PFSK-1 (cell line): ENCODE results near the gene PRDM16.

Source experiments
- FOXP2 ChIP-seq: optimal IDR thresholded peaks from 2 replicates; pipeline ENCODE3; 2011; ENCODE audit warnings: borderline replicate concordance, control low read depth, inconsistent platforms; ENCODE audit not compliant: insufficient read depth; ENCODE audit errors: extremely low read length, extremely low read depth
- POLR2AphosphoS5 ChIP-seq: IDR thresholded peaks from 2 replicates; pipeline ENCODE4 v1.6.1; 2012; ENCODE audit warnings: low read depth, mild to moderate bottlenecking, control low read depth, low read length, moderate library complexity
- SIN3A ChIP-seq: IDR thresholded peaks from 2 replicates; pipeline ENCODE4 v1.6.1; 2012; ENCODE audit warnings: mild to moderate bottlenecking, low read length, moderate library complexity, borderline replicate concordance; ENCODE audit not compliant: insufficient read depth
- TAF1 ChIP-seq: IDR thresholded peaks from 2 replicates; pipeline ENCODE4 v1.6.1; 2012; ENCODE audit warnings: low read length, control low read depth, borderline replicate concordance; ENCODE audit not compliant: insufficient read depth
- TF ChIP-seq, protein P1 (sequence below), 2 experiments: IDR thresholded peaks; 2 replicates each; pipeline versions ENCODE4 v1.6.1 to v1.8.0; 2011 to 2012; ENCODE audit warnings: low read depth in 2 of 2, low read length in 2 of 2, control low read depth in 1 of 2, inconsistent platforms in 1 of 2, mild to moderate bottlenecking in 1 of 2, moderate library complexity in 1 of 2; ENCODE audit not compliant: insufficient read depth in 1 of 2

PRDM16 gene

DNA sequence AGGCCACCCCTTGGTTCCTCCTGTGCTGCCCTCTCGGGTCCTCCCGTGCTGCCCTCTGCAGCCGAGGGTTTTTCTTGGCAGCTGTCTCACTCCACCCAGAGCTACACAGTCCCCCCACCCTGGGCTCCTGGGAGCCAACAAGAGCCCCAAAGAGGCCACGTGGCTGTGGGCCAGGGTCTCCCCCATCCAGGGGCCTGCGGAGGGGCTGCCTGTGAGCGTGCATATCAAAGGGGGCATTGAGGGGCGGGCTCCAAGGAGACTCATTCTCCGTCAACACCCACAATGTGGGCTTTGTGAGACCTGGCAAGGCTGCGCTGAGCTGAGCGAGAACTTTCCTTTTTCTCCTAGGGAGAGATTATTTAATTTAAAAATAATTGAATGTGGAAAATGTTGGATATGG, 276.8 kb downstream of the PRDM16 start:
- TF ChIP-seq, protein P1, sequence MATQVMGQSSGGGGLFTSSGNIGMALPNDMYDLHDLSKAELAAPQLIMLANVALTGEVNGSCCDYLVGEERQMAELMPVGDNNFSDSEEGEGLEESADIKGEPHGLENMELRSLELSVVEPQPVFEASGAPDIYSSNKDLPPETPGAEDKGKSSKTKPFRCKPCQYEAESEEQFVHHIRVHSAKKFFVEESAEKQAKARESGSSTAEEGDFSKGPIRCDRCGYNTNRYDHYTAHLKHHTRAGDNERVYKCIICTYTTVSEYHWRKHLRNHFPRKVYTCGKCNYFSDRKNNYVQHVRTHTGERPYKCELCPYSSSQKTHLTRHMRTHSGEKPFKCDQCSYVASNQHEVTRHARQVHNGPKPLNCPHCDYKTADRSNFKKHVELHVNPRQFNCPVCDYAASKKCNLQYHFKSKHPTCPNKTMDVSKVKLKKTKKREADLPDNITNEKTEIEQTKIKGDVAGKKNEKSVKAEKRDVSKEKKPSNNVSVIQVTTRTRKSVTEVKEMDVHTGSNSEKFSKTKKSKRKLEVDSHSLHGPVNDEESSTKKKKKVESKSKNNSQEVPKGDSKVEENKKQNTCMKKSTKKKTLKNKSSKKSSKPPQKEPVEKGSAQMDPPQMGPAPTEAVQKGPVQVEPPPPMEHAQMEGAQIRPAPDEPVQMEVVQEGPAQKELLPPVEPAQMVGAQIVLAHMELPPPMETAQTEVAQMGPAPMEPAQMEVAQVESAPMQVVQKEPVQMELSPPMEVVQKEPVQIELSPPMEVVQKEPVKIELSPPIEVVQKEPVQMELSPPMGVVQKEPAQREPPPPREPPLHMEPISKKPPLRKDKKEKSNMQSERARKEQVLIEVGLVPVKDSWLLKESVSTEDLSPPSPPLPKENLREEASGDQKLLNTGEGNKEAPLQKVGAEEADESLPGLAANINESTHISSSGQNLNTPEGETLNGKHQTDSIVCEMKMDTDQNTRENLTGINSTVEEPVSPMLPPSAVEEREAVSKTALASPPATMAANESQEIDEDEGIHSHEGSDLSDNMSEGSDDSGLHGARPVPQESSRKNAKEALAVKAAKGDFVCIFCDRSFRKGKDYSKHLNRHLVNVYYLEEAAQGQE (IDR thresholded peaks at IDR 0.05; ENCODE audit: insufficient read depth in 1 of 2, low read depth in 2 of 2, low read length in 2 of 2): no peak
- no peak for TF ChIP-seq FOXP2

DNA sequence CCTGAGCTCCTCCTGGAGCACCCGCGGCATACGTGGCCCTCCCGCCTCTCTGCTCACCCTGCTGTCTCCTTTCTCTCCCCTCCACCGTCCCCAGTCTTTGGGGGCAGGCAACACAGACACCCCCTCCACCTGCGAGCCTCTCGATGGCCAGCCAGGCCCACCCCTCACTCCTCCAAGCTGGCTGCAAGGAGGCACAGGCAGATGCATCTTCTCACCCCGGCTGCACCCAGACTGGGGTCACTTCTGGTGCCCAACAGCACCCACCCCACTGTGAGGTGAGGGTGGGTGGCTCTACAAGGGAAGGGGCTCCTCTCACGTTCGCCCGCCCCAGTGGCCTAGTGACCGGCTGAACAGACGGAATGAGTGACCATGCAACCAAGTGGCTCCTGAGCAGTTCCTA, 277.5 kb downstream of the PRDM16 start:
- no peak for TF ChIP-seq SIN3A
- no peak for TF ChIP-seq TAF1
- no peak for TF ChIP-seq POLR2AphosphoS5
- no peak for TF ChIP-seq FOXP2
- TF ChIP-seq, protein P1 (IDR thresholded peaks at IDR 0.05; ENCODE audit: insufficient read depth in 1 of 2, low read depth in 2 of 2, low read length in 2 of 2): no peak

DNA sequence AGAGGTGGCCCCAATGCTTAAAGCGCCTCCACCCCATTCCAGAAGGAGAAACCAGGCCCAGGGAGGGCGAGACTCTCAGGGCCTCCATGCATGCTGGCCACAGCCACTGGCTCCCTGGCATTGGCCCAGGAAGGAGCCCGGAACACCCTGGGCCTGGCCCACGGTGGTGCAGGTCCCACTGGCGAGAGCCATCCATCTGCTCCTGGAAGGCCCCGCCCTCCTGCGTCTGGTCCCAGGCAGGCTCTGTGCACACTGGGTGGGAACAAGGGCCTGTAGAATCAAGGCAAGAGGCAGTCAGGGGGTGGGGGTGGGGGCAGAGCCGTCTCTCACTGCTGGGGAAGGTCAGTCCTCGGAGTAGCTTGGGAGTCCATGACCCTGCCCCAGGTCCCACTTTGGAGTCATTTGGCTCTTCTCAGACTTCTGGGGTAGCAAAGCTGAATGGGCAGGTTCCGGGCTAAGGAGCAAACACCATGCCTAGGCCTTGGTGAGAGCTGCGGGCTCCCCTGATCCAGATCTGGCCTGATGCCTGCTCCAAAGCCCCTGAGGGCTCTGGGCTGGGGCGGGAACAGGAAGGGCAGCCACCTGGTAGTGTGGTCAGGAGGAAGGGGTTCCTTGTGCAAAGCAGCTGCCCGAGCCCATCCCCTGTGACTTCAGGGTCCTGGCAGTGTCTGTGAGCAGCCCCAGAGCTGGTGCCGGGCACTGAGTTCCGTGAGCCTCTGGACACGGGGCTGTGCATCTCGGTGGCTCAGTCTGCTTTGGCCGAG, 278.4 kb downstream of the PRDM16 start:
- TF ChIP-seq, protein P1 (IDR thresholded peaks at IDR 0.05; ENCODE audit: insufficient read depth in 1 of 2, low read depth in 2 of 2, low read length in 2 of 2): no peak
- TF ChIP-seq POLR2AphosphoS5 (no peak), TAF1 (no peak), SIN3A (no peak), FOXP2 (no peak)

DNA sequence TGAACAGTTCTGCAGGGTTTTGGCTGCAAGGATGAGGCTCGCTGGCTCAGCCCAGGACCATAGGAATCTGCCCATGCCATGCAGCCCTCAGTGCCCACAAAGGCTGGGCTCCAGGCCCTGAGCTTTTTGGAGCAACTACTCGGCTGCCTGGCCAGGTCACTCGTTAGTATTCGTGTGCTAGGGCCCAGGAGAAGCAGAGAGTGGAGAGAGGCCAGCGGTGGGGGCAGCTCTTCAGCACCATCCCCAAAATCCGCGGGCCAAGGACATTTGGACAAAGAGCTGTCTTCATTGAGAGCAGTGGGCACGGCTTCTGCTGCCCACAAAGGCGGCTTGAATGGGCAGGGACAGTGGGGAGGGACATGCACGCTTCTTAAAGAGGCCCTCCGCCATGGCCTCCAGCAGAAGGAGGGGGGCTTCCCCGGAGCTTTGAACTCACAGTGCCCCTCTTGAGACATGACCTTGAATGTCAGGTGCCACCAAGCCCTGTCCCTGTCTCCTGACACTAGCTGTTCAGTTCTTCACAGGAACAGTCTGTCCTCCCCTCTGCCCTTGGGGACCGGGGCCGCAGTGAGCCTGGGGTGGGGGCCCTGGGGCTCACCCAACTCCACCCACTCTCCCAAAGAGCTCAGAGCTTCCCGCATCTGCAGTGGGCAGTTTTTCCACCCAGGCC, 279.3 kb downstream of the PRDM16 start:
- TF ChIP-seq, protein P1 (IDR thresholded peaks at IDR 0.05; ENCODE audit: insufficient read depth in 1 of 2, low read depth in 2 of 2, low read length in 2 of 2): no peak
- no peak for TF ChIP-seq SIN3A
- no peak for TF ChIP-seq POLR2AphosphoS5
- TF ChIP-seq TAF1: no peak
- no peak for TF ChIP-seq FOXP2
